SU-DHL-6 (cell line): ENCODE measurements around the gene HMX1.

Experiments
- EZH2phosphoT487 ChIP-seq: fragments of 200-600 bp; sonication (generic), shearing (Covaris generic); conservative IDR thresholded peaks from 2 replicates; pipeline ENCODE4 v1.6.1; 2018; ENCODE audit warnings: mild to moderate bottlenecking, antibody characterized with exemption, low read length, moderate library complexity, mixed read lengths
- TF ChIP-seq, protein P1 (sequence below): fragments of 200-600 bp; sonication (generic); IDR thresholded peaks from one replicate; pipeline ENCODE4 v1.5.1; 2017; ENCODE audit warnings: antibody characterized with exemption, mild to moderate bottlenecking, low read length, moderate library complexity; ENCODE audit not compliant: insufficient read depth, poor library complexity, severe bottlenecking

DNA sequence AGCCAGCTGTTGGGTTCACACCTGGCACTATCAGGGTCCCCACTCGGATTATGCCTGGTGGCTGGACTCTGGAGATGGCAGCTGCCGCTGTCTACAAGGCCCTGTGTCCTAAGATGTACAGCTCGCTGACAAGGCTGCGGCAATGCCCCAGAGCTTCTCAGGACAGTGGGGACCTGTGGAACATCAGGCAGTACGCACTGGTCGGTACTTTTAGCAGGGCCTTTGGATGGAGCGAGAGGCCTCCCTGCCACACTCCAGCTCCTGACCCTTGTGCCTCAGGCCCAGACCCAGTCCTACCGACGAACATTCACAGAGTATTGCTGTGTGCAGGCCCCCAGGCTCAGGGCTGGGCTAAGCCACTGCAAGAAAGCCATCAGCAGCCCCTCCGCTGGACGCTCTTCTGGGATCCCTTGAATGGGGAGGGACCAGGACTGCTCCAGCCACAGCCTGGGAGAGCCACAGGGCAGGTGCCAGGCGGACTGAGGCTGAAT is 45.7 kb upstream of the HMX1 start:
- TF ChIP-seq, protein P1, sequence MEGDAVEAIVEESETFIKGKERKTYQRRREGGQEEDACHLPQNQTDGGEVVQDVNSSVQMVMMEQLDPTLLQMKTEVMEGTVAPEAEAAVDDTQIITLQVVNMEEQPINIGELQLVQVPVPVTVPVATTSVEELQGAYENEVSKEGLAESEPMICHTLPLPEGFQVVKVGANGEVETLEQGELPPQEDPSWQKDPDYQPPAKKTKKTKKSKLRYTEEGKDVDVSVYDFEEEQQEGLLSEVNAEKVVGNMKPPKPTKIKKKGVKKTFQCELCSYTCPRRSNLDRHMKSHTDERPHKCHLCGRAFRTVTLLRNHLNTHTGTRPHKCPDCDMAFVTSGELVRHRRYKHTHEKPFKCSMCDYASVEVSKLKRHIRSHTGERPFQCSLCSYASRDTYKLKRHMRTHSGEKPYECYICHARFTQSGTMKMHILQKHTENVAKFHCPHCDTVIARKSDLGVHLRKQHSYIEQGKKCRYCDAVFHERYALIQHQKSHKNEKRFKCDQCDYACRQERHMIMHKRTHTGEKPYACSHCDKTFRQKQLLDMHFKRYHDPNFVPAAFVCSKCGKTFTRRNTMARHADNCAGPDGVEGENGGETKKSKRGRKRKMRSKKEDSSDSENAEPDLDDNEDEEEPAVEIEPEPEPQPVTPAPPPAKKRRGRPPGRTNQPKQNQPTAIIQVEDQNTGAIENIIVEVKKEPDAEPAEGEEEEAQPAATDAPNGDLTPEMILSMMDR, result no peak
- TF ChIP-seq EZH2phosphoT487, result no peak
